OCI-LY3 (cell line): ENCODE measurements around the gene GRIK2.

Source experiments
- H2AFZ ChIP-seq: fragments of 200-600, 300-600 bp; shearing (Covaris generic); 2 replicates; pipeline ENCODE4 v1.6.0; 2014; ENCODE audit warnings: antibody characterized with exemption, low read depth, low read length
- H3K27ac ChIP-seq: fragments of 200-600, 300-600 bp; sonication (generic); 2 replicates; pipeline ENCODE4 v1.5.1; 2014; ENCODE audit warnings: mild to moderate bottlenecking, low read length, moderate library complexity, mixed read lengths
- H3K27me3 ChIP-seq: fragments of 200-600, 300-600 bp; sonication (generic); 2 replicates; pipeline ENCODE4 v1.6.1; 2014; ENCODE audit warnings: low read depth, low read length, mixed read lengths
- H3K36me3 ChIP-seq: fragments of 200-600, 300-600 bp; sonication (generic); replicated peaks from 2 replicates; pipeline ENCODE3; 2014; ENCODE audit warnings: low read depth, low read length, mixed read lengths
- H3K4me1 ChIP-seq: fragments of 300-600, 200-600 bp; sonication (generic); 2 replicates; pipeline ENCODE4 v1.6.1; 2014; ENCODE audit warnings: low read length, mixed read lengths
- H3K4me2 ChIP-seq: fragments of 200-600, 300-600 bp; sonication (generic); 2 replicates; pipeline ENCODE4 v1.6.1; 2014; ENCODE audit warnings: low read length, mixed read lengths
- H3K4me3 ChIP-seq: fragments of 300-600, 200-600 bp; sonication (generic); 2 replicates; pipeline ENCODE4 v1.5.1; 2014; ENCODE audit warnings: antibody characterized with exemption, mild to moderate bottlenecking, low read length, moderate library complexity
- H3K79me2 ChIP-seq: fragments of 300-600, 200-600 bp; shearing (Covaris generic); 2 replicates; pipeline ENCODE4 v1.6.1; 2014; ENCODE audit warnings: mild to moderate bottlenecking, low read length, mixed read lengths
- H3K9ac ChIP-seq: fragments of 300-600, 200-600 bp; shearing (Covaris generic); 2 replicates; pipeline ENCODE4 v1.6.0; 2014; ENCODE audit warnings: mild to moderate bottlenecking, low read length, moderate library complexity
- H3K9me3 ChIP-seq: fragments of 200-600, 300-600 bp; shearing (Covaris generic); 2 replicates; pipeline ENCODE4 v1.6.1; 2014; ENCODE audit warnings: low read length, mixed read lengths; ENCODE audit not compliant: insufficient read depth
- H4K20me1 ChIP-seq: fragments of 200-600, 300-600 bp; sonication (generic); 2 replicates; pipeline ENCODE4 v1.6.1; 2016; ENCODE audit warnings: low read length, mixed read lengths; ENCODE audit not compliant: insufficient read depth
- CTCF ChIP-seq: fragments of 200-600, 300-600 bp; sonication (generic); IDR thresholded peaks from 2 replicates; pipeline ENCODE4 v1.5.1; 2014; ENCODE audit warnings: antibody characterized with exemption, low read length, low read depth
- EZH2phosphoT487 ChIP-seq: fragments of 200-600 bp; shearing (Covaris generic); IDR thresholded peaks from 2 replicates; pipeline ENCODE4 v1.6.1; 2018; ENCODE audit warnings: antibody characterized with exemption, mixed run types, low read depth

Gene GRIK2

GRCh38 chr6:101582792-101583191 is 189.3 kb downstream of the GRIK2 start:
- H3K9ac ChIP-seq: no peak overlapping the region
- no peak overlapping the region for H2AFZ ChIP-seq
- H3K27ac ChIP-seq: no peak overlapping the region
- TF ChIP-seq CTCF (no peak), EZH2phosphoT487 (no peak)
- no peak overlapping the region for H3K4me2 ChIP-seq
- H4K20me1 ChIP-seq: no peaks in the 10 kb centered on the region
- no peaks in the 10 kb centered on the region for H3K36me3 ChIP-seq
- no peaks in the 10 kb centered on the region for H3K4me1 ChIP-seq
- no peaks in the 10 kb centered on the region for H3K79me2 ChIP-seq
- no peaks in the 10 kb centered on the region for H3K27me3 ChIP-seq
- no peaks in the 10 kb centered on the region for H3K9me3 ChIP-seq
- no peak overlapping the region for H3K4me3 ChIP-seq

DNA sequence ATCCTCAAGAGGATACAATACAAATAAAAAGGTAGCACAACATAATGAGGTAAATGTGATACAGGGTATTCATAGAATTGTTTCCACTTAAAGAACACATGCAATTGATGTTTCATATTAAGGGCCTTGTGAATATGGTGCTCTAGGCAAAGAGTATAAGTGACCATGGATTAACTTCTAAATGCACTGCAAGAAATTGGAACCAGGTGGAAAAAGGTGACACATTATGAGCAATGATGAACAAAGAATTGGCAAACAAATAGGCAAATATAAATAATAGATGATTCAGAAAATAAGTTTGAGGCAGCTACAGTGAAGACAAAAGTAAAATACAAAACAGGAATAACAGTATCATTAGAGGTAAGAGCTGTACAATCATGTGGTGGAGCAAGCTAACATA is 192.0 kb downstream of the GRIK2 start:
- no peak overlapping the region for H3K4me3 ChIP-seq
- H3K79me2 ChIP-seq: no peaks in the 10 kb centered on the region
- TF ChIP-seq CTCF (no peak), EZH2phosphoT487 (no peak)
- H3K4me2 ChIP-seq: no peak overlapping the region
- H3K9ac ChIP-seq: no peak overlapping the region
- no peak overlapping the region for H3K27ac ChIP-seq
- H3K27me3 ChIP-seq: no peaks in the 10 kb centered on the region
- no peaks in the 10 kb centered on the region for H3K9me3 ChIP-seq
- no peak overlapping the region for H2AFZ ChIP-seq
- H4K20me1 ChIP-seq: no peaks in the 10 kb centered on the region
- H3K4me1 ChIP-seq: no peaks in the 10 kb centered on the region
- no peaks in the 10 kb centered on the region for H3K36me3 ChIP-seq

- TF ChIP-seq EZH2phosphoT487: no peak
- no peak for TF ChIP-seq CTCF
- Histone ChIP-seq H3K27ac (no peak overlapping the region), H3K4me3 (no peak overlapping the region), H3K9me3 (no peaks in the 10 kb centered on the region), H2AFZ (no peak overlapping the region), H3K27me3 (no peaks in the 10 kb centered on the region), H3K36me3 (no peaks in the 10 kb centered on the region), H3K79me2 (no peaks in the 10 kb centered on the region), H3K4me2 (no peak overlapping the region), H3K4me1 (no peaks in the 10 kb centered on the region), H3K9ac (no peak overlapping the region), H4K20me1 (no peaks in the 10 kb centered on the region)
These were observed 194.8 kb downstream of the GRIK2 start for GRCh38 chr6:101588343-101588742.

- H3K4me1 ChIP-seq: no peaks in the 10 kb centered on the region
- no peaks in the 10 kb centered on the region for H3K9me3 ChIP-seq
These were observed 201.8 kb downstream of the GRIK2 start for GRCh38 chr6:101595276-101595675.

More at GRCh38 chr6:101595276-101595675, 201.8 kb downstream of the GRIK2 start:
- Histone ChIP-seq H3K4me2 (no peak overlapping the region), H4K20me1 (no peaks in the 10 kb centered on the region), H3K27me3 (no peaks in the 10 kb centered on the region), H3K9ac (no peak overlapping the region), H3K79me2 (no peaks in the 10 kb centered on the region), H3K36me3 (no peaks in the 10 kb centered on the region), H3K27ac (no peak overlapping the region), H2AFZ (no peak overlapping the region), H3K4me3 (no peak overlapping the region)
- TF ChIP-seq EZH2phosphoT487 (no peak), CTCF (no peak)
